C4-2B (cell line): Measurements from ENCODE around the gene MYBPH.

Source experiments
- CTCF ChIP-seq: fragments of 450-650 bp; conservative IDR thresholded peaks from 2 replicates; pipeline ENCODE4 v1.5.1; 2017; ENCODE audit warnings: mild to moderate bottlenecking
- ZFX ChIP-seq: fragments of 450-650 bp; IDR thresholded peaks from 2 replicates; pipeline ENCODE4 v1.6.1; 2017

DNA sequence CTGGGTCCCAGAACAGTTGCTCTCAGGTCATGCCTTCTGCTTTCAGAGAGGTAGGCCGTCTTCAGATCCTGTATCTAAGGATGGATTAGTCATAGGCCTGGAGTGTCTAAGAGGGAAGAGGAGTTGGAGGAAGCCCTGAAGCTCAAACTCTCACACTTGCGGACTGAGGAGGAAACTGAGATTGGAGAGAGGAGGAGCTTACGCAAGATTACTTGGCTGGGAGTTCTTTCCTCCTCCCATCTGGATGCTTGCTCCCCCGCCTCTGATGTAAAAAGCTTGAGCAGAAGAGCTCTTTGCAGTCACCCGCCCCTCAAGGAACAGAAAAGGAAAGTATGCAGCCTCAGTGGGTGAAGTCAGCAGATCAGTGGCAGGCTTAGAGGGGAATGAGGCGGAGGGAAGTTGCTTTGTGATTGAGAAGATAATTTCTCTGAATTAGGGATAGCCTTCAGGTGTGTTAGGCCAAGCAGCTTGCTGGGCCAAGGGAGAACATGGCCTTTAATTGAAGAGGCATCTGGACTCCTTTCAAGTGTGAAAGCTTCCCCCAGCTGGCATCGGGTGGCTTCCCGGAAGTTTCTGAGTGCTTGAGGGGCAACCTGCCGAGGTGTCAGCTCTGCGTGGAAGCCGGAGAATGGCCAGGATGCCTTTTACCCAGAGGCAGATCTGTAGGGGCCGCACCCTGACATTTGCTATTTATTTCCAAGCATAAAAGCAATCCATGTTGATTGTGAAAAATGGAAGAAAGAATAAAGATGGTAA is 41.5 kb downstream of the MYBPH start:
- TF ChIP-seq CTCF (no peak), ZFX (no peak)
